ENCODE data around the gene ZNF837.

- TF ChIP-seq, protein P1, sequence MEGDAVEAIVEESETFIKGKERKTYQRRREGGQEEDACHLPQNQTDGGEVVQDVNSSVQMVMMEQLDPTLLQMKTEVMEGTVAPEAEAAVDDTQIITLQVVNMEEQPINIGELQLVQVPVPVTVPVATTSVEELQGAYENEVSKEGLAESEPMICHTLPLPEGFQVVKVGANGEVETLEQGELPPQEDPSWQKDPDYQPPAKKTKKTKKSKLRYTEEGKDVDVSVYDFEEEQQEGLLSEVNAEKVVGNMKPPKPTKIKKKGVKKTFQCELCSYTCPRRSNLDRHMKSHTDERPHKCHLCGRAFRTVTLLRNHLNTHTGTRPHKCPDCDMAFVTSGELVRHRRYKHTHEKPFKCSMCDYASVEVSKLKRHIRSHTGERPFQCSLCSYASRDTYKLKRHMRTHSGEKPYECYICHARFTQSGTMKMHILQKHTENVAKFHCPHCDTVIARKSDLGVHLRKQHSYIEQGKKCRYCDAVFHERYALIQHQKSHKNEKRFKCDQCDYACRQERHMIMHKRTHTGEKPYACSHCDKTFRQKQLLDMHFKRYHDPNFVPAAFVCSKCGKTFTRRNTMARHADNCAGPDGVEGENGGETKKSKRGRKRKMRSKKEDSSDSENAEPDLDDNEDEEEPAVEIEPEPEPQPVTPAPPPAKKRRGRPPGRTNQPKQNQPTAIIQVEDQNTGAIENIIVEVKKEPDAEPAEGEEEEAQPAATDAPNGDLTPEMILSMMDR (conservative IDR thresholded peaks at IDR 0.05 in 1 of 2, IDR thresholded peaks at IDR 0.05 in 1 of 2; ENCODE audit: low read depth in 1 of 2, low read length in 2 of 2) = no peak
- TF ChIP-seq EZH2 (IDR thresholded peaks at IDR 0.05; ENCODE audit: low read length, missing control alignments) = no peak
These were observed 12.3 kb upstream of the ZNF837 start for GRCh38 chr19:58392945-58393724.
